Liver (tissue), 9 donors: ENCODE data around the gene PREP. TPM values are rescaled to one million over a fixed set of nuclear protein-coding genes. Genes with fewer than 3 reads are reported as not detected.

ENCODE experiments used
- DNase-seq: peaks from one replicate; pipeline ENCODE4 v3.0.0-alpha.2; 2017; ENCODE audit warnings: low spot score
- H3K27ac ChIP-seq, 2 donors: one replicate each; pipeline ENCODE4 v1.7.0; 2013; ENCODE audit warnings: inconsistent platforms in 2 of 2, low read length in 2 of 2, control low read depth in 1 of 2, low read depth in 1 of 2, mild to moderate bottlenecking in 1 of 2
- H3K27me3 ChIP-seq, 4 donors: one replicate each; pipeline versions ENCODE4 v1.6.1 to v1.7.0; 2013; ENCODE audit warnings: low read length in 3 of 4, inconsistent platforms in 1 of 4, mild to moderate bottlenecking in 1 of 4, moderate library complexity in 1 of 4; ENCODE audit not compliant: control insufficient read depth in 4 of 4, insufficient read depth in 4 of 4
- H3K36me3 ChIP-seq, 4 donors: one replicate each; pipeline versions ENCODE4 v1.6.1 to v1.7.0; 2013; ENCODE audit warnings: low read length in 3 of 4, mild to moderate bottlenecking in 3 of 4, low read depth in 1 of 4, moderate library complexity in 1 of 4; ENCODE audit not compliant: control insufficient read depth in 4 of 4, insufficient read depth in 3 of 4
- H3K4me1 ChIP-seq, 4 donors: one replicate each; pipeline versions ENCODE4 v1.6.1 to v1.7.0; 2013; ENCODE audit warnings: low read length in 3 of 4, mild to moderate bottlenecking in 3 of 4, moderate library complexity in 1 of 4; ENCODE audit not compliant: control insufficient read depth in 4 of 4, insufficient read depth in 4 of 4
- H3K4me3 ChIP-seq, 3 donors: one replicate each; pipeline versions ENCODE4 v1.6.1 to v1.7.0; 2013; ENCODE audit warnings: low read length in 3 of 3, control low read depth in 1 of 3, low read depth in 1 of 3, mild to moderate bottlenecking in 1 of 3
- H3K9ac ChIP-seq, 2 donors: one replicate each; pipeline ENCODE4 v1.7.0; 2013; ENCODE audit warnings: low read length in 2 of 2, mild to moderate bottlenecking in 2 of 2, moderate library complexity in 2 of 2, control low read depth in 1 of 2, low read depth in 1 of 2
- H3K9me3 ChIP-seq, 4 donors: one replicate each; pipeline versions ENCODE4 v1.6.1 to v1.7.0; 2013; ENCODE audit warnings: low read length in 3 of 4; ENCODE audit not compliant: control insufficient read depth in 4 of 4
- ATF3 ChIP-seq: IDR thresholded peaks from 2 replicates; pipeline ENCODE4 v1.6.1; 2016; ENCODE audit warnings: antibody characterized with exemption
- CTCF ChIP-seq: fragments of 150-350 bp; IDR thresholded peaks from 2 replicates; pipeline ENCODE4 v1.5.1; 2017; ENCODE audit warnings: improper control_type of control experiment, low read depth, low read length; ENCODE audit not compliant: missing input control
- EGR1 ChIP-seq, 2 donors: IDR thresholded peaks; 2 replicates each; pipeline ENCODE4 v1.6.1; 2016 to 2018; ENCODE audit warnings: antibody characterized with exemption in 2 of 2, low read depth in 2 of 2
- FOXA1 ChIP-seq: IDR thresholded peaks from 2 replicates; pipeline ENCODE4 v1.6.1; 2016; ENCODE audit warnings: antibody characterized with exemption
- FOXA2 ChIP-seq: IDR thresholded peaks from 2 replicates; pipeline ENCODE4 v1.6.1; 2016; ENCODE audit warnings: antibody characterized with exemption
- GABPA ChIP-seq, 2 donors: IDR thresholded peaks in 1 of 2; conservative IDR thresholded peaks in 1 of 2; 2 replicates each; pipeline ENCODE4 v1.6.1; 2016; ENCODE audit warnings: antibody characterized with exemption in 2 of 2, mild to moderate bottlenecking in 1 of 2, moderate library complexity in 1 of 2
- HNF4A ChIP-seq, 2 donors: conservative IDR thresholded peaks; 2 replicates each; pipeline ENCODE4 v1.6.1; 2016; ENCODE audit warnings: antibody characterized with exemption in 2 of 2, mild to moderate bottlenecking in 2 of 2
- HNF4G ChIP-seq: IDR thresholded peaks from 2 replicates; pipeline ENCODE4 v1.6.1; 2016; ENCODE audit warnings: antibody characterized with exemption
- JUND ChIP-seq, 2 donors: IDR thresholded peaks; 2 replicates each; pipeline ENCODE4 v1.6.1; 2016; ENCODE audit warnings: antibody characterized with exemption in 2 of 2
- NR2F2 ChIP-seq: IDR thresholded peaks from 2 replicates; pipeline ENCODE4 v1.6.1; 2016; ENCODE audit warnings: antibody characterized with exemption
- RAD21 ChIP-seq, 2 donors: IDR thresholded peaks; 2 replicates each; pipeline ENCODE4 v1.6.1; 2016; ENCODE audit warnings: antibody characterized with exemption in 2 of 2, mild to moderate bottlenecking in 2 of 2
- REST ChIP-seq: IDR thresholded peaks from 2 replicates; pipeline ENCODE4 v1.6.1; 2016; ENCODE audit warnings: antibody characterized with exemption, mild to moderate bottlenecking
- RXRA ChIP-seq, 2 donors: IDR thresholded peaks; 2 replicates each; pipeline ENCODE4 v1.6.1; 2017 to 2018; ENCODE audit warnings: antibody characterized with exemption in 2 of 2, mild to moderate bottlenecking in 1 of 2
- SP1 ChIP-seq: IDR thresholded peaks from 2 replicates; pipeline ENCODE4 v1.6.1; 2018; ENCODE audit warnings: antibody characterized with exemption, mild to moderate bottlenecking
- TAF1 ChIP-seq: conservative IDR thresholded peaks from 2 replicates; pipeline ENCODE4 v1.6.1; 2016; ENCODE audit warnings: antibody characterized with exemption, mild to moderate bottlenecking
- YY1 ChIP-seq: IDR thresholded peaks from 2 replicates; pipeline ENCODE4 v1.6.1; 2016; ENCODE audit warnings: antibody characterized with exemption, mild to moderate bottlenecking
- ZBTB33 ChIP-seq: IDR thresholded peaks from 2 replicates; pipeline ENCODE4 v1.6.1; 2016; ENCODE audit warnings: antibody characterized with exemption
- WGBS: extraction: QIAGEN DNeasy Blood & Tissue Kit; methylation state at CpG from one replicate; pipeline ENCODE4 v1.1.7; 2013; 5-methylcytosine and 5-hydroxymethylcytosine counted together
- polyA plus RNA-seq, 2 donors: library from polyadenylated mRNA; stranded (reverse) in 1 of 2; unstranded in 1 of 2; fragments of 200-250 nt in 1 of 2; fragments of >200 nt in 1 of 2; fragmentation: Nextera tagmentation in 1 of 2; extraction: Ambion mirVana in 1 of 2; gene quantifications; one replicate each; pipeline versions ENCODE4 v1.2.1 to v1.2.3, GENCODE V29; 2013 to 2015
- total RNA-seq, 2 donors: library from RNA; depleted of rRNA; stranded (reverse); fragments of >200 nt; gene quantifications; one replicate each; pipeline ENCODE4 v1.2.3, GENCODE V29; 2014
- donor health status: healthy.
- donor health status: healthy.
- donor health status: healthy.
- donor health status: healthy.
- donor health status: healthy.

PREP gene
- total and polyA plus RNA-seq, 4 donors = 7.3 to 17.7 (median 13.0) TPM

GRCh38 chr6:105302617-105303128 is 100.2 kb downstream of the PREP start:
- Histone ChIP-seq H3K27me3 (no peaks in the 10 kb centered on the region), H3K27ac (no peak overlapping the region), H3K9ac (no peak overlapping the region), H3K4me3 (no peak overlapping the region), H3K9me3 (no peaks in the 10 kb centered on the region), H3K36me3 (peaks cover 0 to 9% (median 5%) of the 10 kb centered on the region in 4 donors), H3K4me1 (no peaks in the 10 kb centered on the region)
- DNase-seq = no peak
- 98% methylated on average over 16 of the region's 16 CpGs for WGBS
- no peak for TF ChIP-seq CTCF
- no peak for TF ChIP-seq ZBTB33
- no peak for TF ChIP-seq EGR1 (IDR thresholded peaks at IDR 0.05; ENCODE audit: low read depth in 2 of 2)
- TF ChIP-seq JUND (IDR thresholded peaks at IDR 0.05) = no peak
- TF ChIP-seq FOXA2 = no peak
- no peak for TF ChIP-seq YY1
- no peak for TF ChIP-seq HNF4G
- no peak for TF ChIP-seq REST
- no peak for TF ChIP-seq RXRA (IDR thresholded peaks at IDR 0.05)
- no peak for TF ChIP-seq TAF1
- TF ChIP-seq NR2F2 = no peak
- TF ChIP-seq RAD21 (IDR thresholded peaks at IDR 0.05) = no peak
- TF ChIP-seq ATF3 = no peak

GRCh38 chr6:105301756-105302616 is 100.9 kb downstream of the PREP start:
- Histone ChIP-seq H3K9ac (no peak overlapping the region), H3K9me3 (no peaks in the 10 kb centered on the region), H3K27ac (no peak overlapping the region), H3K4me1 (no peaks in the 10 kb centered on the region), H3K36me3 (peaks cover 0 to 9% (median 5%) of the 10 kb centered on the region in 4 donors), H3K27me3 (no peaks in the 10 kb centered on the region), H3K4me3 (no peak overlapping the region)
- 93% methylated on average over 18 of the region's 18 CpGs for WGBS
- TF ChIP-seq REST = no peak
- TF ChIP-seq HNF4A (conservative IDR thresholded peaks at IDR 0.05) = no peak
- no peak for TF ChIP-seq ATF3
- TF ChIP-seq GABPA (IDR thresholded peaks at IDR 0.05 in 1 of 2, conservative IDR thresholded peaks at IDR 0.05 in 1 of 2) = no peak
- TF ChIP-seq HNF4G = no peak
- no peak for TF ChIP-seq SP1
- TF ChIP-seq FOXA1 = no peak
- no peak for TF ChIP-seq NR2F2
- TF ChIP-seq FOXA2 = no peak
- no peak for DNase-seq
